Fibroblast of skin of back (primary cell): ENCODE data around the gene ECEL1.
A peak's percentile ranks its signal among the peaks of the same experiment; 100 is the strongest.
"Not testable (repeated sequence)": the region's sequence is repeated elsewhere in the genome, so short reads cannot be mapped to it uniquely, and the experiment has no call there.

Experiments used
- DNase-seq: peaks from one replicate; pipeline ENCODE4 v3.0.0-alpha.2; 2013

The ECEL1 gene

GRCh38 chr2:232440220-232441018, 47.2 kb downstream of the ECEL1 start:
- DNase-seq = peak; percentile 56

- no peak for DNase-seq
Measured at GRCh38 chr2:232439758-232440135, 47.9 kb downstream of the ECEL1 start.

GRCh38 chr2:232438951-232439757, 48.5 kb downstream of the ECEL1 start:
- DNase-seq = peak; percentile 29

- DNase-seq = no peak
Measured at GRCh38 chr2:232438091-232438490, 49.5 kb downstream of the ECEL1 start.

GRCh38 chr2:232437195-232437571, 50.5 kb downstream of the ECEL1 start:
- no peak for DNase-seq

- no peak for DNase-seq
Measured at GRCh38 chr2:232436381-232437194, 51.0 kb downstream of the ECEL1 start.

GRCh38 chr2:232435805-232436204, 51.8 kb downstream of the ECEL1 start:
- DNase-seq = no peak

GRCh38 chr2:232435375-232435648, 52.3 kb downstream of the ECEL1 start:
- DNase-seq = no peak

GRCh38 chr2:232434563-232435374, 52.9 kb downstream of the ECEL1 start:
- no peak for DNase-seq

- no peak for DNase-seq
Measured at GRCh38 chr2:232434091-232434490, 53.5 kb downstream of the ECEL1 start.

GRCh38 chr2:232433622-232434021, 54.0 kb downstream of the ECEL1 start:
- DNase-seq = not testable (repeated sequence)

GRCh38 chr2:232432598-232433184, 54.9 kb downstream of the ECEL1 start:
- no peak for DNase-seq

- DNase-seq = no peak
Measured at GRCh38 chr2:232431705-232432590, 55.7 kb downstream of the ECEL1 start.
